Measurements from ENCODE around the gene BBIP1. TPM values are rescaled to one million over a fixed set of nuclear protein-coding genes. Genes with fewer than 3 reads are reported as not detected.

BBIP1 gene
- total and polyA plus RNA-seq, 9 of the 15 experiments (the other 6 are each of a cell fraction or from before 2014, with no cell fraction given) = 5.2 to 31.0 (median 19.4) TPM

GRCh38 chr10:110858297-110858934 lies 60.6 kb downstream of the BBIP1 start (continued):
- TF ChIP-seq TAL1 (IDR thresholded peaks at IDR 0.05) (peak; percentile 90), ZNF253 (CRISPR knock-in tag; conservative IDR thresholded peaks at IDR 0.05) (no peak), RFX7 (CRISPR knock-in tag; IDR thresholded peaks at IDR 0.05) (no peak), RBBP5 (IDR thresholded peaks at IDR 0.05; ENCODE audit: borderline replicate concordance, insufficient read depth, low read length, poor library complexity, severe bottlenecking) (no peak), SMAD2 (IDR thresholded peaks at IDR 0.05; ENCODE audit: low read depth, low read length) (no peak), TAF9B (IDR thresholded peaks at IDR 0.05; ENCODE audit: partially characterized antibody) (no peak), ZFP30 (CRISPR knock-in tag; IDR thresholded peaks at IDR 0.05; ENCODE audit: borderline replicate concordance) (no peak), ZNF280B (CRISPR knock-in tag; IDR thresholded peaks at IDR 0.05) (no peak), CHD1 (IDR thresholded peaks at IDR 0.05; ENCODE audit: low read length) (no peak), CCNT2 (IDR thresholded peaks at IDR 0.05; ENCODE audit: borderline replicate concordance, extremely low read depth, insufficient read length, low read depth, low read length) (peak; percentile 79), BRD9 (IDR thresholded peaks at IDR 0.05; ENCODE audit: low read depth, partially characterized antibody) (no peak), MYC (IDR thresholded peaks at IDR 0.05; ENCODE audit: low read depth, low read length) (peak; percentile 32; the same call in 1 of the 2 replicates), MYC (CRISPR knock-in tag; IDR thresholded peaks at IDR 0.05; ENCODE audit: borderline replicate concordance, low read depth) (no peak), SFPQ (IDR thresholded peaks at IDR 0.05; ENCODE audit: low read depth, low read length) (no peak), NFYB (IDR thresholded peaks at IDR 0.05; ENCODE audit: extremely low read depth, insufficient read length) (no peak), CBX5 (IDR thresholded peaks at IDR 0.05; ENCODE audit: borderline replicate concordance, low read depth) (no peak), DACH1 (IDR thresholded peaks at IDR 0.05; ENCODE audit: partially characterized antibody) (no peak), POU5F1 (IDR thresholded peaks at IDR 0.05; ENCODE audit: borderline replicate concordance, low read depth, low read length, partially characterized antibody) (no peak), ZNF224 (CRISPR knock-in tag; IDR thresholded peaks at IDR 0.05) (no peak), ASH1L (IDR thresholded peaks at IDR 0.05; ENCODE audit: borderline replicate concordance, low read depth, partially characterized antibody) (no peak), BRF2 (IDR thresholded peaks at IDR 0.05; ENCODE audit: borderline replicate concordance, insufficient read depth, insufficient read length) (no peak), MEF2A (IDR thresholded peaks at IDR 0.05; ENCODE audit: control insufficient read depth, low read depth, low read length) (no peak), ZNF212 (CRISPR knock-in tag; IDR thresholded peaks at IDR 0.05) (no peak), ZNF316 (IDR thresholded peaks at IDR 0.05) (no peak), ARID1B (IDR thresholded peaks at IDR 0.05) (peak; percentile 95), GABPB1 (CRISPR knock-in tag; IDR thresholded peaks at IDR 0.05) (no peak)

Measured in K562 (cell line).